OCI-LY1 (cell line): ENCODE data around the gene SYNDIG1.

Experiments
- H2AFZ ChIP-seq: fragments of 200-600 bp; sonication (generic), shearing (Covaris generic); 2 replicates; pipeline ENCODE4 v1.6.0; 2014; ENCODE audit warnings: antibody characterized with exemption, mild to moderate bottlenecking, low read length
- H3F3A ChIP-seq: fragments of 200-600 bp; sonication (generic), shearing (Covaris generic); 2 replicates; pipeline ENCODE4 v1.6.0; 2014; ENCODE audit warnings: mild to moderate bottlenecking, antibody characterized with exemption, low read length, moderate library complexity; ENCODE audit not compliant: insufficient read depth
- H3K27ac ChIP-seq: fragments of 200-600 bp; sonication (generic); 2 replicates; pipeline ENCODE4 v1.5.1; 2014; ENCODE audit warnings: low read length, mixed run types, mild to moderate bottlenecking, low read depth; ENCODE audit not compliant: poor library complexity, severe bottlenecking
- H3K27me3 ChIP-seq: fragments of 200-600 bp; sonication (generic); 2 replicates; pipeline ENCODE4 v1.6.0; 2014; ENCODE audit warnings: antibody characterized with exemption, mild to moderate bottlenecking, low read length, moderate library complexity; ENCODE audit not compliant: insufficient read depth
- H3K36me3 ChIP-seq: fragments of 200-600 bp; sonication (generic); 2 replicates; pipeline ENCODE4 v1.6.1; 2014; ENCODE audit warnings: mild to moderate bottlenecking, antibody characterized with exemption, low read length, moderate library complexity, mixed read lengths; ENCODE audit not compliant: insufficient read depth
- H3K4me1 ChIP-seq: fragments of 200-600 bp; sonication (generic); 2 replicates; pipeline ENCODE4 v1.5.1; 2014; ENCODE audit warnings: mild to moderate bottlenecking, low read length, moderate library complexity; ENCODE audit not compliant: insufficient read depth, severe bottlenecking
- H3K4me2 ChIP-seq: fragments of 200-600 bp; sonication (generic), shearing (Covaris generic); 2 replicates; pipeline ENCODE4 v1.6.1; 2014; ENCODE audit warnings: low read length
- H3K4me3 ChIP-seq: fragments of 200-600 bp; sonication (generic); 2 replicates; pipeline ENCODE4 v1.5.1; 2014; ENCODE audit warnings: low read length, low read depth, mild to moderate bottlenecking, mixed read lengths; ENCODE audit not compliant: poor library complexity, severe bottlenecking
- H3K79me2 ChIP-seq: fragments of 200-600 bp; shearing (Covaris generic); 2 replicates; pipeline ENCODE4 v1.6.1; 2016; ENCODE audit warnings: mixed run types, low read length, mixed read lengths; ENCODE audit not compliant: insufficient read depth
- H3K9ac ChIP-seq: fragments of 200-600 bp; sonication (generic), shearing (Covaris generic); 2 replicates; pipeline ENCODE4 v1.6.1; 2014; ENCODE audit warnings: mild to moderate bottlenecking, low read length, mixed read lengths
- H3K9me2 ChIP-seq: fragments of 200-600 bp; sonication (generic), shearing (Covaris generic); 2 replicates; pipeline ENCODE4 v1.6.1; 2014; ENCODE audit warnings: low read depth, mild to moderate bottlenecking, low read length, mixed read lengths
- H3K9me3 ChIP-seq: fragments of 200-600 bp; shearing (Covaris generic); 2 replicates; pipeline ENCODE4 v1.6.1; 2014; ENCODE audit warnings: low read length, mixed read lengths
- H4K20me1 ChIP-seq: fragments of 200-600 bp; sonication (generic), shearing (Covaris generic); 2 replicates; pipeline ENCODE4 v1.6.0; 2016; ENCODE audit warnings: mild to moderate bottlenecking, low read length; ENCODE audit not compliant: insufficient read depth
- EZH2 ChIP-seq: fragments of 200-600 bp; sonication (generic), shearing (Covaris generic); IDR thresholded peaks from 2 replicates; pipeline ENCODE4 v1.8.0; 2017; ENCODE audit warnings: borderline replicate concordance, mixed run types, mild to moderate bottlenecking, antibody characterized with exemption, low read length, moderate library complexity, mixed read lengths
- TF ChIP-seq, protein P1 (sequence below): fragments of 200-600 bp; sonication (generic), shearing (Covaris generic); IDR thresholded peaks from 2 replicates; pipeline ENCODE4 v1.5.1; 2017; ENCODE audit warnings: mild to moderate bottlenecking, antibody characterized with exemption, low read length, moderate library complexity, mixed read lengths

SYNDIG1 gene

DNA sequence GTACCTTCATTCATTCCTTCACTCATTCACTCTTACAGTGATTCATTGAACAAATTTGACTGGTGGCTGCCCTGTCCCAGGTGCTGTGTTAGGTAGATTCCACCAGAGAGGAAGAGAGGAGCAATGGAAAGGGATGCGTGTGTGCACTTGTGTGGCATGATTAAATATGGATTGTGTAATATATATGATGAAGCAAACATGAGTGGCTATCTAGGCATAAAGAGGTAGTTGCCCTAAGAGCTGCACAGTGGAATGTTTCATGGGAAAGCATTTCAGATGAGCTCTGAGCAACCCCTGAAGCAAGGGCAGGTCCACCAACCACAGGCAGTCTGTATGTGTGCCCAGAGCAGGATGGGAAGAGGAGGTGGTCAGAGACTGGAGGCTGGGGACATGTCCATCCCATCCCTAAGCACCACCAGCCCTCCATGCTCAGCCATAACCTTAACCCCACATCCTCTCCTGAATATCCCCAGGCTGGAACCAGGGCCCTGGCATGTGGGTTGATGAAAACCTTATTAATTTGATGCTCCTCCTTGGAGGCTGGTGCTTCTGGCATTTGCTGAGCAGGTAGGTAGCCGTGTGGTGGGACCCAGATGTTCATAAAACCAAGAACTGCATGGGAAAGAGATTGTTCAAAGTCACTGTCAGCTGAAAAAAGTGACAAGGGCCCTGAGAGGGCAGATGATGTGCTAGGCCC is 226.2 kb downstream of the SYNDIG1 start:
- Histone ChIP-seq H3K9me3 (no peaks in the 10 kb centered on the region), H3K79me2 (no peaks in the 10 kb centered on the region), H3K36me3 (no peaks in the 10 kb centered on the region), H3K9ac (no peak overlapping the region), H3K9me2 (no peaks in the 10 kb centered on the region), H3K4me1 (no peaks in the 10 kb centered on the region), H3F3A (no peaks in the 10 kb centered on the region), H3K4me3 (no peak overlapping the region), H2AFZ (no peak overlapping the region), H3K27me3 (no peaks in the 10 kb centered on the region), H3K4me2 (no peak overlapping the region), H3K27ac (no peak overlapping the region), H4K20me1 (no peaks in the 10 kb centered on the region)
- TF ChIP-seq EZH2 = no peak
- TF ChIP-seq, protein P1, sequence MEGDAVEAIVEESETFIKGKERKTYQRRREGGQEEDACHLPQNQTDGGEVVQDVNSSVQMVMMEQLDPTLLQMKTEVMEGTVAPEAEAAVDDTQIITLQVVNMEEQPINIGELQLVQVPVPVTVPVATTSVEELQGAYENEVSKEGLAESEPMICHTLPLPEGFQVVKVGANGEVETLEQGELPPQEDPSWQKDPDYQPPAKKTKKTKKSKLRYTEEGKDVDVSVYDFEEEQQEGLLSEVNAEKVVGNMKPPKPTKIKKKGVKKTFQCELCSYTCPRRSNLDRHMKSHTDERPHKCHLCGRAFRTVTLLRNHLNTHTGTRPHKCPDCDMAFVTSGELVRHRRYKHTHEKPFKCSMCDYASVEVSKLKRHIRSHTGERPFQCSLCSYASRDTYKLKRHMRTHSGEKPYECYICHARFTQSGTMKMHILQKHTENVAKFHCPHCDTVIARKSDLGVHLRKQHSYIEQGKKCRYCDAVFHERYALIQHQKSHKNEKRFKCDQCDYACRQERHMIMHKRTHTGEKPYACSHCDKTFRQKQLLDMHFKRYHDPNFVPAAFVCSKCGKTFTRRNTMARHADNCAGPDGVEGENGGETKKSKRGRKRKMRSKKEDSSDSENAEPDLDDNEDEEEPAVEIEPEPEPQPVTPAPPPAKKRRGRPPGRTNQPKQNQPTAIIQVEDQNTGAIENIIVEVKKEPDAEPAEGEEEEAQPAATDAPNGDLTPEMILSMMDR = no peak

GRCh38 chr20:24696396-24696795 is 227.0 kb downstream of the SYNDIG1 start:
- H3K27ac ChIP-seq = no peak overlapping the region
- no peaks in the 10 kb centered on the region for H3F3A ChIP-seq
- H2AFZ ChIP-seq = no peak overlapping the region
- no peak for TF ChIP-seq EZH2
- TF ChIP-seq, protein P1 = no peak
- no peaks in the 10 kb centered on the region for H3K4me1 ChIP-seq
- no peaks in the 10 kb centered on the region for H3K9me2 ChIP-seq
- H3K79me2 ChIP-seq = no peaks in the 10 kb centered on the region
- H3K36me3 ChIP-seq = no peaks in the 10 kb centered on the region
- no peaks in the 10 kb centered on the region for H3K27me3 ChIP-seq
- no peaks in the 10 kb centered on the region for H4K20me1 ChIP-seq
- H3K4me2 ChIP-seq = no peak overlapping the region
- no peak overlapping the region for H3K4me3 ChIP-seq
- H3K9ac ChIP-seq = no peak overlapping the region
- H3K9me3 ChIP-seq = no peaks in the 10 kb centered on the region

DNA sequence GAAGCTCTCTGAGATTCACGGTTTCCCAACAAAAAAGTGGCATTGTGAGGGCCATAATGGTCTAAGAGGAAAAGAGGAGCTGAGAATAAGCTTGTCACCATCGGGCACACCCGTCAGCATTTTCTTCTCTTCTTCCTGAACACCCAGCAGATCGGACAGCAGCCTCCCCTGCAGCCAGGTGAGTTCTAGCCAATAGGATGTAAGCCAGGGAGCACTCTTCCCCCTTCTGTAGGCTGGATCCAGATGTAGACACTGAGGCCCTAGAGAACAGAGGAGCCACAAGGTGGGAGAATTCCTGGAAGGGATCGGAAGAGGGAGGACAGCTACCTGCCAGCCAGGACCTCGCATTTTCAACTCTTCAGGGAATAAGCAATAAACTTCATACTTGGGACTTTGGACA is 228.0 kb downstream of the SYNDIG1 start:
- Histone ChIP-seq H3K27me3 (no peaks in the 10 kb centered on the region), H3K4me3 (no peak overlapping the region), H4K20me1 (no peaks in the 10 kb centered on the region), H3K27ac (no peak overlapping the region), H3K9me3 (no peaks in the 10 kb centered on the region), H3K9ac (no peak overlapping the region), H3K4me1 (no peaks in the 10 kb centered on the region), H2AFZ (no peak overlapping the region), H3K9me2 (no peaks in the 10 kb centered on the region), H3K4me2 (no peak overlapping the region), H3K36me3 (no peaks in the 10 kb centered on the region), H3K79me2 (no peaks in the 10 kb centered on the region), H3F3A (no peaks in the 10 kb centered on the region)
- TF ChIP-seq, protein P1 = no peak
- TF ChIP-seq EZH2 = no peak
